GM12878 (cell line): Measurements from ENCODE around the gene SP1. TPM values are rescaled to one million over a fixed set of nuclear protein-coding genes. Genes with fewer than 3 reads are reported as not detected.

Source experiments
- ATAC-seq: fragments of 200-7000 bp; cut with Tn5 transposase; 3 replicates; pipeline ENCODE4 v1.9.1; 2020; ENCODE audit warnings: mild to moderate bottlenecking, moderate library complexity
- BruUV-seq: library from RNA; stranded (reverse); fragments of 400-500 nt; replicated peaks from 2 replicates; lab custom pipeline; 2021; lab: Mats Ljungman, UMichigan
- CTCF ChIA-PET: fragments of 300-600 bp; sonication (Branson Sonifier 250); formaldehyde crosslinking; extraction: SDS; loops from one replicate; lab custom pipeline; 2021; ENCODE audit warnings: inconsistent platforms; lab: Yijun Ruan, JAX
- POLR2A ChIA-PET: fragments of 350-600 bp; formaldehyde crosslinking; extraction: SDS; loops from one replicate; lab custom pipeline; 2021; ENCODE audit warnings: inconsistent platforms; lab: Charles Lee
- RAD21 ChIA-PET: fragments of 300-600 bp; sonication (Branson Sonifier 250); formaldehyde crosslinking; loops from one replicate; lab custom pipeline; 2023; ENCODE audit warnings: antibody characterized with exemption; ENCODE audit not compliant: unreplicated experiment; lab: Charles Lee
- SMC1A ChIA-PET: fragments of 300-600 bp; sonication (Branson Sonifier 250); formaldehyde crosslinking; loops from one replicate; lab custom pipeline; 2023; ENCODE audit not compliant: unreplicated experiment, uncharacterized antibody; lab: Charles Lee
- DNase-seq: peaks from one replicate; pipeline ENCODE4 v3.0.0-alpha.2; 2011; ENCODE audit warnings: low read depth, low spot score
- FAIRE-seq: peaks from 3 replicates; lab custom pipeline; 2011; peaks lifted over from hg19 to GRCh38; lab: Jason Lieb, UNC
- H2AFZ ChIP-seq: 2 replicates; pipeline ENCODE4 v1.6.0; 2011; ENCODE audit warnings: low read depth, low read length, control low read depth; ENCODE audit not compliant: control insufficient read depth
- H3K27ac ChIP-seq: 2 replicates; pipeline ENCODE4 v1.5.1; 2011; ENCODE audit warnings: control low read depth; ENCODE audit not compliant: control insufficient read depth, insufficient read depth
- H3K27me3 ChIP-seq, 2 experiments: replicated peaks in 1 of 2; 2 replicates each; pipeline versions ENCODE4 v1.6.0 to v1.6.1; 2011; ENCODE audit warnings: low read length in 1 of 2; ENCODE audit not compliant: control insufficient read depth in 2 of 2, insufficient read depth in 2 of 2
- H3K36me3 ChIP-seq, 2 experiments: 2 replicates each; pipeline ENCODE4 v1.5.1; 2011; ENCODE audit warnings: low read length in 1 of 2; ENCODE audit not compliant: control insufficient read depth in 2 of 2, insufficient read depth in 2 of 2
- H3K4me1 ChIP-seq: 2 replicates; pipeline ENCODE4 v1.6.1; 2011; ENCODE audit warnings: mild to moderate bottlenecking, low read length, moderate library complexity, mixed read lengths; ENCODE audit not compliant: control insufficient read depth, insufficient read depth
- H3K4me2 ChIP-seq: 2 replicates; pipeline ENCODE4 v1.6.0; 2011; ENCODE audit warnings: control low read depth; ENCODE audit not compliant: control insufficient read depth, insufficient read depth
- H3K4me3 ChIP-seq: fragments of 200-600 bp; sonication (generic); 2 replicates; pipeline ENCODE4 v1.5.1; 2016
- H3K79me2 ChIP-seq: 2 replicates; pipeline ENCODE4 v1.6.0; 2011; ENCODE audit warnings: low read length; ENCODE audit not compliant: control insufficient read depth, insufficient read depth
- H3K9ac ChIP-seq: 2 replicates; pipeline ENCODE4 v1.8.0; 2011; ENCODE audit warnings: low read length, control low read depth, mixed read lengths; ENCODE audit not compliant: control insufficient read depth, insufficient read depth
- H3K9me3 ChIP-seq: replicated peaks from 3 replicates; pipeline ENCODE4 v1.5.1; 2011; ENCODE audit warnings: mild to moderate bottlenecking, low read length; ENCODE audit not compliant: control insufficient read depth, insufficient read depth
- H4K20me1 ChIP-seq: 2 replicates; pipeline ENCODE4 v1.6.0; 2011; ENCODE audit not compliant: control insufficient read depth, insufficient read depth
- BACH1 ChIP-seq: fragments of 450-650 bp; IDR thresholded peaks from 2 replicates; pipeline ENCODE4 v1.6.1; 2017; ENCODE audit warnings: mild to moderate bottlenecking, borderline replicate concordance
- BHLHE40 ChIP-seq, 2 experiments: fragments of 450-650 bp in 1 of 2; IDR thresholded peaks; 2 replicates each; pipeline ENCODE4 v1.6.1; 2011 to 2017; ENCODE audit warnings: low read depth in 2 of 2, borderline replicate concordance in 1 of 2, improper control_type of control experiment in 1 of 2, low read length in 1 of 2, mild to moderate bottlenecking in 1 of 2
- HDAC2 ChIP-seq: fragments of 200-600 bp; sonication (generic); IDR thresholded peaks from 2 replicates; pipeline ENCODE4 v1.6.1; 2017
- IKZF1 ChIP-seq: fragments of 450-650 bp; conservative IDR thresholded peaks from 2 replicates; pipeline ENCODE4 v1.6.1; 2017; ENCODE audit warnings: antibody characterized with exemption, mild to moderate bottlenecking
- IKZF2 ChIP-seq, 2 experiments: fragments of 450-650 bp; IDR thresholded peaks; 2 replicates each; pipeline ENCODE4 v1.6.1; 2017; ENCODE audit warnings: mild to moderate bottlenecking in 2 of 2, moderate library complexity in 2 of 2
- KAT2A ChIP-seq: conservative IDR thresholded peaks from 2 replicates; pipeline ENCODE4 v1.6.1; 2011; ENCODE audit warnings: low read depth, low read length; ENCODE audit not compliant: control insufficient read depth
- MLLT1 ChIP-seq: fragments of 450-650 bp; IDR thresholded peaks from 2 replicates; pipeline ENCODE4 v1.6.1; 2016; ENCODE audit warnings: mild to moderate bottlenecking
- NBN ChIP-seq: fragments of 450-650 bp; IDR thresholded peaks from 2 replicates; pipeline ENCODE4 v1.6.1; 2016
- NR2F1 ChIP-seq: fragments of 450-650 bp; conservative IDR thresholded peaks from 2 replicates; pipeline ENCODE4 v1.6.1; 2017; ENCODE audit warnings: mild to moderate bottlenecking
- POU2F2 ChIP-seq: IDR thresholded peaks from 3 replicates; pipeline ENCODE4 v1.6.1; 2011; ENCODE audit warnings: low read depth, mild to moderate bottlenecking, low read length, borderline replicate concordance
- RAD21 ChIP-seq: IDR thresholded peaks from 2 replicates; pipeline ENCODE4 v1.6.1; 2011; ENCODE audit warnings: mild to moderate bottlenecking, low read depth, low read length, moderate library complexity; ENCODE audit not compliant: insufficient read depth
- RUNX3 ChIP-seq: IDR thresholded peaks from 2 replicates; pipeline ENCODE4 v1.6.1; 2012; ENCODE audit warnings: low read length, inconsistent platforms
- SIN3A ChIP-seq: IDR thresholded peaks from 2 replicates; pipeline ENCODE4 v1.6.1; 2012; ENCODE audit warnings: low read depth, low read length, improper control_type of control experiment
- SMAD5 ChIP-seq: IDR thresholded peaks from 2 replicates; pipeline ENCODE4 v1.6.1; 2016; ENCODE audit warnings: antibody characterized with exemption, low read depth
- SMC3 ChIP-seq: IDR thresholded peaks from 2 replicates; pipeline ENCODE4 v1.6.1; 2011; ENCODE audit warnings: low read length, improper control_type of control experiment, borderline replicate concordance
- SRF ChIP-seq, 2 experiments: IDR thresholded peaks; 2 replicates each; pipeline ENCODE4 v1.6.1; 2011; ENCODE audit warnings: low read depth in 2 of 2, low read length in 2 of 2, mild to moderate bottlenecking in 1 of 2, moderate library complexity in 1 of 2
- SUPT20H ChIP-seq: IDR thresholded peaks from 2 replicates; pipeline ENCODE4 v1.6.1; 2011; ENCODE audit warnings: low read depth, mild to moderate bottlenecking, low read length, moderate library complexity, borderline replicate concordance; ENCODE audit not compliant: control insufficient read depth
- TBL1XR1 ChIP-seq: IDR thresholded peaks from 2 replicates; pipeline ENCODE4 v1.6.1; 2012; ENCODE audit warnings: low read depth, low read length, improper control_type of control experiment
- ZNF274 ChIP-seq: IDR thresholded peaks from one replicate; pipeline ENCODE4 v1.8.0; 2011; ENCODE audit not compliant: insufficient read length, insufficient read depth
- WGBS: methylation state at CpG from one replicate; pipeline ENCODE4 v1.1.6; 2016; ENCODE audit warnings: low lambda C conversion rate; ENCODE audit not compliant: insufficient replicate concordance, insufficient coverage; ENCODE audit errors: missing lambda C conversion rate; 5-methylcytosine and 5-hydroxymethylcytosine counted together
- in situ Hi-C: fragments of 300-500 bp; cut with MboI; formaldehyde crosslinking; loops from 9 replicates; pipeline ENCODE4 v1.14.3; 2018; ENCODE audit warnings: mixed read lengths
- intact Hi-C: fragments of 100-400 bp; cut with micrococcal nuclease; formaldehyde crosslinking; loops from one replicate; pipeline ENCODE4 v1.14.2; 2022; ENCODE audit not compliant: unreplicated experiment
- polyA plus RNA-seq, 11 experiments: library from polyadenylated mRNA; depleted of rRNA in 4 of 11; unstranded in 6 of 11; stranded (reverse) in 5 of 11; fragments of >200 nt; fragmentation: Nextera tagmentation in 4 of 11; fragmentation: Illumina TruSeq in 1 of 11; extraction: Ambion mirVana in 4 of 11; extraction: Trizol in 1 of 11; gene quantifications; 1 replicate in 1 of 11; 2 replicates in 10 of 11; pipeline versions ENCODE4 v1.2.1 to v1.2.3, GENCODE V29; 2011 to 2016; ENCODE audit warnings: inconsistent platforms in 2 of 11, missing spikeins in 2 of 11, low read depth in 1 of 11
- total RNA-seq, 4 experiments: library from RNA; depleted of rRNA in 3 of 4; stranded (reverse); fragments of >200 nt in 3 of 4; fragmentation: Illumina TruSeq in 1 of 4; extraction: Trizol in 1 of 4; gene quantifications; 2 replicates each; pipeline versions ENCODE4 v1.2.1 to v1.2.3, GENCODE V29; 2013 to 2021
- TF ChIP-seq, protein P1 (sequence below), 3 experiments: IDR thresholded peaks in 2 of 3; conservative IDR thresholded peaks in 1 of 3; 2 replicates each; pipeline ENCODE4 v1.5.1; 2011; ENCODE audit warnings: low read depth in 3 of 3, low read length in 3 of 3, mild to moderate bottlenecking in 3 of 3, control low read depth in 2 of 3, moderate library complexity in 2 of 3, inconsistent platforms in 1 of 3, mixed read lengths in 1 of 3; ENCODE audit not compliant: control insufficient read depth in 2 of 3, insufficient read depth in 1 of 3; ENCODE audit errors: extremely low read depth in 1 of 3

The SP1 gene
- total and polyA plus RNA-seq, 10 of the 15 experiments (the other 5 are each of a cell fraction or from before 2014, with no cell fraction given) = 3.3 to 52.0 (median 25.2) TPM

- RAD21 ChIA-PET = interaction anchor here (0.6 to 2.6 kb wide), 34 partner anchors 10 to 401 kb away, joined by 3 to 118 read pairs (median 4); partner anchors contain the start of genes AAAS, ESPL1, MYG1 and PFDN5
- peak overlapping the region; percentile 96 for H3K4me2 ChIP-seq
- in situ Hi-C loops (loop anchor here (5.0 kb wide), 1 partner anchor 77 kb away; the partner anchor contains the start of gene AMHR2), intact Hi-C loops (loop anchor here (1.0 kb wide), 3 partner anchors 21 to 186 kb away; no protein-coding TSS in a partner anchor)
- H3K27ac ChIP-seq = no peak overlapping the region
- SMC1A ChIA-PET = interaction anchor here (0.6 to 4.2 kb wide), 26 partner anchors 7 to 278 kb away, joined by 3 to 123 read pairs (median 4); partner anchors contain the start of genes AAAS, MYG1 and PFDN5
- DNase-seq (no peak), FAIRE-seq (no peak), ATAC-seq (peak; percentile 95)
- no peaks in the 10 kb centered on the region for H3K9me3 ChIP-seq
- peaks cover 5% of the 10 kb centered on the region for H3K4me1 ChIP-seq
- POLR2A ChIA-PET = interaction anchor here (1.0 to 3.4 kb wide), 9 partner anchors 10 to 156 kb away, joined by 3 to 41 read pairs (median 5); partner anchors contain the start of genes SP1 and TARBP2
- BruUV-seq = no TSS peak
- H3K27me3 ChIP-seq = peaks cover 0 to 5% of the 10 kb centered on the region in 2 experiments; a peak in 1 of 4 replicates
- H2AFZ ChIP-seq = peak overlapping the region; percentile 94
- WGBS = under 1% methylated on average over 19 of the region's 50 CpGs
- H3K4me3 ChIP-seq = peak overlapping the region; percentile 80
- H3K79me2 ChIP-seq = no peaks in the 10 kb centered on the region
- H3K36me3 ChIP-seq = no peaks in the 10 kb centered on the region
- no peaks in the 10 kb centered on the region for H4K20me1 ChIP-seq
- peak overlapping the region; percentile 34; the same call in 1 of the 2 replicates for H3K9ac ChIP-seq
- CTCF ChIA-PET = interaction anchor here (0.5 to 7.5 kb wide), 61 partner anchors 7 to 305 kb away, joined by 3 to 240 read pairs (median 4); partner anchors contain the start of genes AAAS, CSAD, ESPL1 and ITGB7
- TF ChIP-seq SRF (IDR thresholded peaks at IDR 0.05; ENCODE audit: low read depth in 2 of 2, low read length in 2 of 2) = no peak
- TF ChIP-seq IKZF2 (IDR thresholded peaks at IDR 0.05) = peak; percentile 52 to 59
- TF ChIP-seq, protein P1, sequence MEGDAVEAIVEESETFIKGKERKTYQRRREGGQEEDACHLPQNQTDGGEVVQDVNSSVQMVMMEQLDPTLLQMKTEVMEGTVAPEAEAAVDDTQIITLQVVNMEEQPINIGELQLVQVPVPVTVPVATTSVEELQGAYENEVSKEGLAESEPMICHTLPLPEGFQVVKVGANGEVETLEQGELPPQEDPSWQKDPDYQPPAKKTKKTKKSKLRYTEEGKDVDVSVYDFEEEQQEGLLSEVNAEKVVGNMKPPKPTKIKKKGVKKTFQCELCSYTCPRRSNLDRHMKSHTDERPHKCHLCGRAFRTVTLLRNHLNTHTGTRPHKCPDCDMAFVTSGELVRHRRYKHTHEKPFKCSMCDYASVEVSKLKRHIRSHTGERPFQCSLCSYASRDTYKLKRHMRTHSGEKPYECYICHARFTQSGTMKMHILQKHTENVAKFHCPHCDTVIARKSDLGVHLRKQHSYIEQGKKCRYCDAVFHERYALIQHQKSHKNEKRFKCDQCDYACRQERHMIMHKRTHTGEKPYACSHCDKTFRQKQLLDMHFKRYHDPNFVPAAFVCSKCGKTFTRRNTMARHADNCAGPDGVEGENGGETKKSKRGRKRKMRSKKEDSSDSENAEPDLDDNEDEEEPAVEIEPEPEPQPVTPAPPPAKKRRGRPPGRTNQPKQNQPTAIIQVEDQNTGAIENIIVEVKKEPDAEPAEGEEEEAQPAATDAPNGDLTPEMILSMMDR (IDR thresholded peaks at IDR 0.05 in 2 of 3, conservative IDR thresholded peaks at IDR 0.05 in 1 of 3; ENCODE audit: control insufficient read depth in 2 of 3, extremely low read depth in 1 of 3, insufficient read depth in 1 of 3, low read depth in 3 of 3, low read length in 3 of 3) = peak; percentile 68 to 90 (median 87)
- TF ChIP-seq KAT2A = no peak
- peak; percentile 81 for TF ChIP-seq RAD21
- TF ChIP-seq ZNF274 = no peak
- peak in 1 of 2 experiments; percentile 36; a peak in 1 of 4 replicates for TF ChIP-seq BHLHE40 (IDR thresholded peaks at IDR 0.05; ENCODE audit: borderline replicate concordance in 1 of 2, low read depth in 2 of 2, low read length in 1 of 2)
- peak; percentile 49; the same call in 1 of the 2 replicates for TF ChIP-seq TBL1XR1
- TF ChIP-seq SIN3A = no peak
- TF ChIP-seq MLLT1 = peak; percentile 58; the same call in 1 of the 2 replicates
- TF ChIP-seq BACH1 = no peak
- peak; percentile 86 for TF ChIP-seq SMC3
- TF ChIP-seq NBN = peak; percentile 75; the same call in 1 of the 2 replicates
- TF ChIP-seq HDAC2 = no peak
- no peak for TF ChIP-seq SMAD5
- peak; percentile 76; the same call in 1 of the 2 replicates for TF ChIP-seq NR2F1
- TF ChIP-seq RUNX3 = 0 out of 2 replicates have a peak, but pooled peaks have one; percentile 9
- no peak for TF ChIP-seq POU2F2
- TF ChIP-seq IKZF1 = peak; percentile 55
- TF ChIP-seq SUPT20H = no peak
Measured at GRCh38 chr12:53344824-53345485, 35.0 kb upstream of the SP1 start.
